ENCODE data around the gene HIVEP3.
"Not testable (repeated sequence)": the region's sequence is repeated elsewhere in the genome, so short reads cannot be mapped to it uniquely, and the experiment has no call there.

- not testable (repeated sequence) for TF ChIP-seq CTCF, POLR2A (IDR thresholded peaks at IDR 0.05)
Observed at GRCh38 chr1:41945946-41946345, 27.2 kb upstream of the HIVEP3 start.

All from esophagus squamous epithelium (tissue), 4 donors.